H9 (cell line): ENCODE measurements around the gene CHPT1. TPM values are rescaled to one million over a fixed set of nuclear protein-coding genes. Genes with fewer than 3 reads are reported as not detected.
"Not testable (repeated sequence)": the region's sequence is repeated elsewhere in the genome, so short reads cannot be mapped to it uniquely, and the experiment has no call there.

ENCODE experiments used
- DNase-seq: peaks from one replicate; pipeline ENCODE4 v3.0.0-alpha.2; 2017
- H2AFZ ChIP-seq: one replicate; pipeline ENCODE4 v1.6.1; 2013; ENCODE audit warnings: mild to moderate bottlenecking, low read length, control low read depth, moderate library complexity
- H2AK5ac ChIP-seq: 2 replicates; pipeline ENCODE4 v1.6.1; 2013; ENCODE audit warnings: low read length, control low read depth, mixed read lengths; ENCODE audit not compliant: insufficient read length
- H2BK120ac ChIP-seq: one replicate; pipeline ENCODE4 v1.6.1; 2013; ENCODE audit warnings: low read depth, mild to moderate bottlenecking, low read length, control low read depth, inconsistent platforms; ENCODE audit not compliant: poor library complexity, severe bottlenecking
- H2BK12ac ChIP-seq: 2 replicates; pipeline ENCODE4 v1.6.1; 2013; ENCODE audit warnings: low read length, control low read depth, mixed read lengths, low read depth; ENCODE audit not compliant: insufficient read length
- H2BK15ac ChIP-seq: 2 replicates; pipeline ENCODE4 v1.6.1; 2013; ENCODE audit warnings: low read depth, low read length, control low read depth
- H2BK20ac ChIP-seq: one replicate; pipeline ENCODE4 v1.6.1; 2013; ENCODE audit warnings: low read depth, mild to moderate bottlenecking, low read length, control low read depth, inconsistent platforms; ENCODE audit not compliant: poor library complexity, severe bottlenecking
- H2BK5ac ChIP-seq: 2 replicates; pipeline ENCODE4 v1.6.1; 2013; ENCODE audit warnings: low read length, control low read depth, mixed read lengths; ENCODE audit not compliant: insufficient read length
- H3K14ac ChIP-seq: 2 replicates; pipeline ENCODE4 v1.6.1; 2013; ENCODE audit warnings: low read length, control low read depth; ENCODE audit not compliant: insufficient read depth
- H3K18ac ChIP-seq: 2 replicates; pipeline ENCODE4 v1.6.1; 2013; ENCODE audit warnings: low read depth, mild to moderate bottlenecking, mixed read lengths, low read length, control low read depth; ENCODE audit not compliant: insufficient read length
- H3K23ac ChIP-seq: 2 replicates; pipeline ENCODE4 v1.6.1; 2013; ENCODE audit warnings: low read length, control low read depth, mixed read lengths, low read depth; ENCODE audit not compliant: insufficient read length
- H3K23me2 ChIP-seq: 2 replicates; pipeline ENCODE4 v1.6.1; 2013; ENCODE audit warnings: low read depth, mild to moderate bottlenecking, mixed read lengths, low read length, control low read depth; ENCODE audit not compliant: insufficient read length, poor library complexity, severe bottlenecking
- H3K27ac ChIP-seq: 2 replicates; pipeline ENCODE4 v1.5.1; 2013; ENCODE audit warnings: low read length, control low read depth, mixed read lengths, low read depth; ENCODE audit not compliant: insufficient read length
- H3K27me3 ChIP-seq: 2 replicates; pipeline ENCODE4 v1.6.1; 2013; ENCODE audit warnings: low read length, control low read depth, inconsistent platforms; ENCODE audit not compliant: insufficient read depth
- H3K4ac ChIP-seq: 2 replicates; pipeline ENCODE4 v1.6.1; 2013; ENCODE audit warnings: low read depth, mild to moderate bottlenecking, control low read depth, inconsistent platforms, low read length, moderate library complexity
- H3K4me1 ChIP-seq: 2 replicates; pipeline ENCODE4 v1.6.1; 2013; ENCODE audit warnings: low read length, control low read depth, inconsistent platforms; ENCODE audit not compliant: insufficient read depth
- H3K4me2 ChIP-seq: 2 replicates; pipeline ENCODE4 v1.6.1; 2013; ENCODE audit warnings: low read length, control low read depth, mixed read lengths; ENCODE audit not compliant: insufficient read length, insufficient read depth
- H3K56ac ChIP-seq: 2 replicates; pipeline ENCODE4 v1.6.1; 2013; ENCODE audit warnings: low read depth, mild to moderate bottlenecking, mixed read lengths, low read length, control low read depth; ENCODE audit not compliant: insufficient read length
- H3K79me1 ChIP-seq: 2 replicates; pipeline ENCODE4 v1.6.1; 2013; ENCODE audit warnings: low read depth, mild to moderate bottlenecking, moderate library complexity, low read length, control low read depth, inconsistent platforms; ENCODE audit not compliant: insufficient read depth, poor library complexity, severe bottlenecking
- H3K79me2 ChIP-seq: 2 replicates; pipeline ENCODE4 v1.6.1; 2013; ENCODE audit warnings: low read length, control low read depth, inconsistent platforms; ENCODE audit not compliant: insufficient read depth
- H3K9ac ChIP-seq: 2 replicates; pipeline ENCODE4 v1.6.1; 2013; ENCODE audit warnings: low read length, control low read depth, mixed read lengths; ENCODE audit not compliant: insufficient read length; ENCODE audit errors: extremely low read depth
- H3K9me3 ChIP-seq: one replicate; pipeline ENCODE4 v1.6.1; 2013; ENCODE audit warnings: low read depth, low read length, inconsistent platforms; ENCODE audit not compliant: control insufficient read depth
- H3T11ph ChIP-seq: one replicate; pipeline ENCODE4 v1.6.1; 2013; ENCODE audit warnings: mild to moderate bottlenecking, low read length, control low read depth, inconsistent platforms
- H4K20me1 ChIP-seq: one replicate; pipeline ENCODE4 v1.6.1; 2013; ENCODE audit not compliant: control insufficient read depth, insufficient read length, insufficient read depth
- H4K5ac ChIP-seq: 2 replicates; pipeline ENCODE4 v1.6.1; 2013; ENCODE audit warnings: low read depth, mild to moderate bottlenecking, mixed read lengths, low read length, control low read depth; ENCODE audit not compliant: insufficient read length
- H4K8ac ChIP-seq: replicated peaks from 2 replicates; pipeline ENCODE4 v1.6.1; 2013; ENCODE audit warnings: low read length, control low read depth, mixed read lengths, low read depth; ENCODE audit not compliant: insufficient read length
- H4K91ac ChIP-seq: 2 replicates; pipeline ENCODE4 v1.6.1; 2013; ENCODE audit warnings: low read depth, mild to moderate bottlenecking, moderate library complexity, mixed read lengths, low read length, control low read depth; ENCODE audit not compliant: insufficient read length
- H3K27ac Mint-ChIP-seq, 3 experiments: 2 replicates in 2 of 3; 3 replicates in 1 of 3; pipeline ENCODE4 v1.8.0; 2020 to 2021; ENCODE audit warnings: mixed read lengths in 3 of 3, mild to moderate bottlenecking in 1 of 3, moderate library complexity in 1 of 3
- H3K27me3 Mint-ChIP-seq: 2 replicates; pipeline ENCODE4 v1.8.0; 2021; ENCODE audit warnings: low read depth, mild to moderate bottlenecking, moderate library complexity, mixed read lengths
- H3K36me3 Mint-ChIP-seq, 3 experiments: 2 replicates in 2 of 3; 3 replicates in 1 of 3; pipeline ENCODE4 v1.8.0; 2020 to 2021; ENCODE audit warnings: low read depth in 3 of 3, mixed read lengths in 3 of 3; ENCODE audit not compliant: insufficient read depth in 1 of 3
- H3K4me1 Mint-ChIP-seq, 2 experiments: 2 replicates each; pipeline ENCODE4 v1.8.0; 2020; ENCODE audit warnings: mixed read lengths in 2 of 2
- H3K4me3 Mint-ChIP-seq, 2 experiments: 2 replicates in 1 of 2; 3 replicates in 1 of 2; pipeline ENCODE4 v1.8.0; 2020 to 2021; ENCODE audit warnings: mild to moderate bottlenecking in 2 of 2, mixed read lengths in 2 of 2, moderate library complexity in 1 of 2
- H3K9me3 Mint-ChIP-seq, 2 experiments: 2 replicates in 1 of 2; 3 replicates in 1 of 2; pipeline ENCODE4 v1.8.0; 2020; ENCODE audit warnings: mild to moderate bottlenecking in 2 of 2, mixed read lengths in 2 of 2, moderate library complexity in 1 of 2
- CTCF ChIP-seq: fragments of 200-600 bp; sonication (generic); conservative IDR thresholded peaks from 3 replicates; pipeline ENCODE4 v1.8.0; 2021; ENCODE audit warnings: antibody characterized with exemption, mild to moderate bottlenecking
- WGBS: extraction: QIAGEN DNeasy Blood & Tissue Kit; methylation state at CpG from one replicate; pipeline ENCODE4 v1.1.7; 2013; ENCODE audit warnings: missing lambda C conversion rate, low lambda C conversion rate, mixed read lengths; ENCODE audit not compliant: insufficient read length; ENCODE audit errors: extremely low coverage; 5-methylcytosine and 5-hydroxymethylcytosine counted together
- total RNA-seq: library from RNA; stranded (reverse); gene quantifications from 2 replicates; pipeline ENCODE4 v1.2.1, GENCODE V29; 2021

The CHPT1 gene
- total RNA-seq, 1 experiment from 2014 or later: 17.1 TPM

- Histone ChIP-seq H3K27me3 (no peaks in the 10 kb centered on the region), H4K5ac (no peak overlapping the region), H3K56ac (no peak overlapping the region), H2BK12ac (no peak overlapping the region), H2BK15ac (no peak overlapping the region), H3K18ac (no peak overlapping the region), H3K23ac (no peak overlapping the region), H4K91ac (no peak overlapping the region), H3K79me2 (no peaks in the 10 kb centered on the region), H3K4me1 (no peaks in the 10 kb centered on the region), H3K23me2 (no peaks in the 10 kb centered on the region), H3K27ac (no peak overlapping the region), H3K14ac (no peak overlapping the region), H2BK20ac (no peak overlapping the region), H4K20me1 (no peaks in the 10 kb centered on the region), H2BK120ac (no peak overlapping the region), H2AFZ (no peak overlapping the region), H3K4ac (no peak overlapping the region), H3K79me1 (no peaks in the 10 kb centered on the region), H2AK5ac (no peak overlapping the region), H4K8ac (no peak overlapping the region), H3K9ac (no peak overlapping the region), H2BK5ac (no peak overlapping the region), H3T11ph (no peak overlapping the region), H3K4me2 (no peak overlapping the region), H3K9me3 (no peaks in the 10 kb centered on the region)
- H3K9me3 Mint-ChIP-seq: no peaks in the 10 kb centered on the region
- H3K4me1 Mint-ChIP-seq: peaks cover 3 to 5% of the 10 kb centered on the region in 2 experiments; a peak in 3 of 4 replicates
- no peak overlapping the region for H3K27ac Mint-ChIP-seq
- WGBS: no CpG with 5 or more reads among the region's 2 CpGs
- H3K36me3 Mint-ChIP-seq: no peaks in the 10 kb centered on the region
- TF ChIP-seq CTCF: no peak
- H3K27me3 Mint-ChIP-seq: peaks cover 2% of the 10 kb centered on the region
- DNase-seq: no peak
- no peak overlapping the region for H3K4me3 Mint-ChIP-seq
These were observed 42.0 kb upstream of the CHPT1 start for GRCh38 chr12:101655393-101655792.

GRCh38 chr12:101660662-101661061 is 36.8 kb upstream of the CHPT1 start:
- H3K27ac ChIP-seq, H3K4ac ChIP-seq, H3K23ac ChIP-seq, H3K27me3 Mint-ChIP-seq, H4K5ac ChIP-seq, H2BK12ac ChIP-seq, H3K36me3 Mint-ChIP-seq, H2BK5ac ChIP-seq, H2BK15ac ChIP-seq, H3K9me3 ChIP-seq, H3K4me1 ChIP-seq, H4K8ac ChIP-seq, H3K27me3 ChIP-seq, H4K91ac ChIP-seq, H3K27ac Mint-ChIP-seq, H3K14ac ChIP-seq, H3K79me1 ChIP-seq, H3K4me3 Mint-ChIP-seq, H3K79me2 ChIP-seq, H3K9ac ChIP-seq, H3K9me3 Mint-ChIP-seq, H3K18ac ChIP-seq, H2AFZ ChIP-seq, H2AK5ac ChIP-seq, H2BK120ac ChIP-seq, H4K20me1 ChIP-seq, H3K56ac ChIP-seq, H3T11ph ChIP-seq, H3K23me2 ChIP-seq, H3K4me2 ChIP-seq, H2BK20ac ChIP-seq, DNase-seq: not testable (repeated sequence)
- peaks cover 14 to 18% of the 10 kb centered on the region in 2 experiments for H3K4me1 Mint-ChIP-seq
- WGBS: no CpG with 5 or more reads among the region's 2 CpGs
